ENCODE results near the gene FOXRED2. TPM values are rescaled to one million over a fixed set of nuclear protein-coding genes. Genes with fewer than 3 reads are reported as not detected.

The FOXRED2 gene
- total RNA-seq, 1 experiment from 2014 or later = 19.9 TPM

DNA sequence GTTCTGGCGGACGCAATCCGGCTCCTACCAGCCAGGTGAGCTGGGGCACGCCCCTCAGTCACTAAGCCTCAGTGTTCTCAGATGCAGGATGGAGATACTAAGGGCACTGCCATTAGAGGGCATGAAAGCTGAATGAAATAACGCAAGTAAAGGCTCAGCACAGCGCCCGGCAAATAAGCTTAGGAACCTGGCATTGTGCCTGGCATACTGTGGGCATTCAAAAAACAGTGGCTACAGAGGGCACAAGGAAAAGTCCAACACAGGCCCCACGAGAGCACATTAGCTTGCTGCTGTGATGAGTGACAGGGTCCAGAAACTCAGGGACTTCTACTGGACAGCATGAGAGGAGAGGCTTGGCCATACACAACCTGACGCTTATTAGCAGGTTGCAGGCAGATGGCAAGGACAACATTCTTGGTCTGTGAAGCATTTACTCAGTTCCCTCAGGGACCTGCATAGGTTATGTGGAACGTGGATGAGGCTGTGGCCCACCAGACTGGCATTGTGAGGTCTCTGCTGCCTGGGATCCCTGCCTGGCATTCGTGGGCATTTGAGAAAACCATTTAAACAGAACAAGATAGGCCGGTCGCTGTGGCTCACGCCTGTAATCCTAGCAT, 37.6 kb downstream of the FOXRED2 start:
- POLR2A ChIA-PET = interaction anchor here (1.6 to 1.8 kb wide), 2 partner anchors 81 to 138 kb away, joined by 4 read pairs; partner anchors contain the start of gene MYH9
- H3K9me3 ChIP-seq (ENCODE audit: control insufficient read depth in 1 of 2, insufficient read depth in 1 of 2, low read depth in 1 of 2, low read length in 2 of 2) = no peaks in the 10 kb centered on the region
- RAD21 ChIA-PET (ENCODE audit: low non-redundant PET in 1 of 2, low total read pairs in 2 of 2, uncharacterized antibody in 2 of 2, unreplicated experiment in 2 of 2) = interaction anchor here (1.3 to 4.2 kb wide), 5 partner anchors 59 to 168 kb away, joined by 3 to 16 read pairs (median 8); partner anchors contain the start of gene MYH9 (in 1 of the 2)
- H3K79me2 ChIP-seq (ENCODE audit: insufficient read depth, low read length) = no peaks in the 10 kb centered on the region
- DNase-seq (ENCODE audit: low read depth, low spot score) (no peak), ATAC-seq (no peak)
- no peak overlapping the region for H3K27ac ChIP-seq (ENCODE audit: low read depth, low read length)
- no peak overlapping the region for H2AFZ ChIP-seq (ENCODE audit: low read depth, low read length, poor library complexity, severe bottlenecking)
- no peaks in the 10 kb centered on the region for H3K9me2 ChIP-seq (ENCODE audit: insufficient read depth)
- H3K36me3 ChIP-seq (ENCODE audit: control insufficient read depth in 1 of 2, insufficient read depth in 2 of 2, low read length in 2 of 2) = peaks cover 6 to 16% of the 10 kb centered on the region in 2 experiments
- intact Hi-C loops (cut with micrococcal nuclease) = loop anchor here (5.0 kb wide), 1 partner anchor 82 kb away; the partner anchor contains the start of gene MYH9
- no peaks in the 10 kb centered on the region for H4K20me1 ChIP-seq (ENCODE audit: insufficient read depth)
- no TSS peak for BruUV-seq (replicated peaks)
- peaks cover 57 to 63% of the 10 kb centered on the region in 2 experiments for H3K4me1 ChIP-seq (ENCODE audit: control insufficient read depth in 1 of 2, insufficient read depth in 2 of 2, low read length in 2 of 2)
- H3K4me3 ChIP-seq (replicated peaks in 1 of 2; ENCODE audit: low read depth in 1 of 2, low read length in 2 of 2) = no peak overlapping the region
- H3K4me2 ChIP-seq (ENCODE audit: low read length) = no peak overlapping the region
- no peak overlapping the region for H3K9ac ChIP-seq (ENCODE audit: low read length)
- no peaks in the 10 kb centered on the region for H3K27me3 ChIP-seq (ENCODE audit: insufficient read depth, low read length)
- TF ChIP-seq SRF (IDR thresholded peaks at IDR 0.05; ENCODE audit: low read depth) = no peak
- CTCF ChIA-PET = interaction anchor here (0.8 to 1.5 kb wide), 3 partner anchors 81 to 171 kb away, joined by 3 read pairs; partner anchors contain the start of gene MYH9

DNA sequence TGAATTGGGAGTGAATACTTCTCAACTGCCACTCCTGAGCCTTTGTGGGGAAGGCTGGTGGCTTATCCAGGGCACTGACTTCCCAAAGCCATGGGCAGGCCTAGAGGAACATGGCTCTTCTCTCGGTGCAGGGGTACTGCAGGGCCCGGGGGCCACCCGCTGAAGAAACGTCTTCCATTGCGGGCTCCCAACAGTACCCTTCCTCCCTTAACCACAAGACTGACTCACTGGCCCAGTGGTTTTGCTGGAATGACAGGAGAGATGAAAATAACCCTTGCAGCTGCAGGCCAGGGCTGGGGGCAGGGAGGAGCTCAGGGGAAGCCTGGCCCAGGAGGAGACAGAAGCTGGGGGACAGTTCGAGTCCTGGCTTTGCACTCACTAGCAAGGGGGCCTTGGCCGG, 38.9 kb downstream of the FOXRED2 start:
- peaks cover 5 to 8% of the 10 kb centered on the region in 2 experiments; a peak in 2 of 4 replicates for H3K36me3 ChIP-seq (ENCODE audit: control insufficient read depth in 1 of 2, insufficient read depth in 2 of 2, low read length in 2 of 2)
- ChIA-PET CTCF (interaction anchor here (1.0 to 3.8 kb wide), 2 partner anchors 14 to 166 kb away, joined by 3 to 20 read pairs; partner anchors contain the start of gene TXN2), RAD21 (ENCODE audit: low non-redundant PET in 1 of 2, low total read pairs in 2 of 2, uncharacterized antibody in 2 of 2, unreplicated experiment in 2 of 2) (interaction anchor here (1.3 to 4.2 kb wide), 4 partner anchors 58 to 167 kb away, joined by 3 to 16 read pairs (median 8); partner anchors contain the start of gene MYH9 (in 1 of the 2)), POLR2A (interaction anchor here (0.6 to 1.8 kb wide), 4 partner anchors 14 to 137 kb away, joined by 3 to 5 read pairs (median 4); no protein-coding TSS in a partner anchor)
- H3K4me2 ChIP-seq (ENCODE audit: low read length) = peak overlapping the region; percentile 80
- no peaks in the 10 kb centered on the region for H4K20me1 ChIP-seq (ENCODE audit: insufficient read depth)
- peak; percentile 64 for ATAC-seq
- peak; percentile 58 for DNase-seq (ENCODE audit: low read depth, low spot score)
- no peaks in the 10 kb centered on the region for H3K9me3 ChIP-seq (ENCODE audit: control insufficient read depth in 1 of 2, insufficient read depth in 1 of 2, low read depth in 1 of 2, low read length in 2 of 2)
- H3K27ac ChIP-seq (ENCODE audit: low read depth, low read length) = peak overlapping the region; percentile 77
- TF ChIP-seq ELF1 (IDR thresholded peaks at IDR 0.05; ENCODE audit: borderline replicate concordance, low read depth) = no peak
- peak; percentile 38 for TF ChIP-seq RAD21 (IDR thresholded peaks at IDR 0.05; ENCODE audit: low read depth)
- peak; percentile 79 for TF ChIP-seq SP1 (IDR thresholded peaks at IDR 0.05; ENCODE audit: low read depth)
- TF ChIP-seq JUND (IDR thresholded peaks at IDR 0.05) = peak; percentile 86
- peak; percentile 82 for TF ChIP-seq FOSL1 (IDR thresholded peaks at IDR 0.05; ENCODE audit: low read depth)
- TF ChIP-seq POLR2A (IDR thresholded peaks at IDR 0.05; ENCODE audit: borderline replicate concordance, extremely low read depth, insufficient read depth, insufficient read length) = no peak
- TF ChIP-seq POLR2AphosphoS5 (IDR thresholded peaks at IDR 0.05; ENCODE audit: low read depth, low read length) = peak; percentile 39; the same call in 1 of the 2 replicates
- peak overlapping the region; percentile 15 to 44 for H3K4me3 ChIP-seq (replicated peaks in 1 of 2; ENCODE audit: low read depth in 1 of 2, low read length in 2 of 2)
- peaks cover 62 to 73% of the 10 kb centered on the region in 2 experiments for H3K4me1 ChIP-seq (ENCODE audit: control insufficient read depth in 1 of 2, insufficient read depth in 2 of 2, low read length in 2 of 2)
- no peak overlapping the region for H2AFZ ChIP-seq (ENCODE audit: low read depth, low read length, poor library complexity, severe bottlenecking)
- no peaks in the 10 kb centered on the region for H3K9me2 ChIP-seq (ENCODE audit: insufficient read depth)
- H3K79me2 ChIP-seq (ENCODE audit: insufficient read depth, low read length) = no peaks in the 10 kb centered on the region
- H3K9ac ChIP-seq (ENCODE audit: low read length) = peak overlapping the region; percentile 46
- intact Hi-C loops (cut with micrococcal nuclease) = loop anchor here (5.0 kb wide), 1 partner anchor 81 kb away; the partner anchor contains the start of gene MYH9
- no TSS peak for BruUV-seq (replicated peaks)
- no peaks in the 10 kb centered on the region for H3K27me3 ChIP-seq (ENCODE audit: insufficient read depth, low read length)
